Measurements from ENCODE around the gene UBE2Q1. TPM values are rescaled to one million over a fixed set of nuclear protein-coding genes. Genes with fewer than 3 reads are reported as not detected.

Gene UBE2Q1
- total and polyA plus RNA-seq, 2 of the 8 experiments (the other 6 are each of a cell fraction or from before 2014, with no cell fraction given): 13.2 to 95.8 TPM

DNA sequence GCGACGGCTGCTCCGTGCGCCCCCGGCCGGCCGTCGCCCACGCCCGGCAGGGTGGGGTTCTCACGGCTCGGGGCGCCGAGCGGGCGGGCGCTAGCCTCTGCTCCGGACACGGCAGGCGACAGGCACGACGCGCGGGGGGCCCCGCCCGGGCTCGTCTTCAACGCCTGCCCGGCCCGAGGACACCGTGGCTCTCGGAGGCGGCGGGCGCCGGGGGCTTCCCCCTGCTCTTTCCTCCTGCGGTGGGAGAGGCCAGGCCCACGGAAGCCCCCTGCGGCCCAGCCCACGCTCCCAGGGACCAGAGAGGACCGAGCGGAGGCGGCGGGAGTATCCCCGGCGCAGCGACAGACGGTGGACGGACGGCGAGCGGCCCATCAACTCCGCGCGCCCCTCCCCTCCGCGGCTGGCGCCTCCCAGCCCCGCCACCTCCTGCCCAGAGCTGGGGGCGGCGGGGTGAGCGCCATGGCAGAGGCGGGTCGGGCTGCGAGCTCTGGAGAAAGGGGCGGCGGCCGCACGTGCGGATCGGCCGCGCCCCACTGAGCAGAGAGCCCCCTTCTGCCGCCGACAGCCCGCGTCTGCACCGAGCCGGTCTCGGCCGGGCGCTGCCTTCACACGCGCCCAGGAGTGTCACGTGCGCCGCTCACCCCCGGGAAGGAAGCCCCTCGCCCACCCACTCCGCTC is 56.3 kb downstream of the UBE2Q1 start, which contains the start of the genes SHE and TDRD10 (continued):
- TF ChIP-seq KDM5A (IDR thresholded peaks at IDR 0.05; ENCODE audit: low read length) (no peak), FOSL1 (IDR thresholded peaks at IDR 0.05; ENCODE audit: insufficient read depth, low read depth, low read length) (no peak), SIN3A (conservative IDR thresholded peaks at IDR 0.05 in 1 of 2, IDR thresholded peaks at IDR 0.05 in 1 of 2; ENCODE audit: low read depth in 1 of 2, low read length in 2 of 2) (no peak), NRF1 (IDR thresholded peaks at IDR 0.05; ENCODE audit: low read depth, low read length) (no peak), POLR2AphosphoS5 (IDR thresholded peaks at IDR 0.05; ENCODE audit: low read depth, low read length) (no peak), ZNF274 (IDR thresholded peaks at IDR 0.05; ENCODE audit: borderline replicate concordance, extremely low read depth, low read length) (no peak), ATF2 (IDR thresholded peaks at IDR 0.05; ENCODE audit: low read length) (no peak), SIX5 (IDR thresholded peaks at IDR 0.05; ENCODE audit: low read depth, low read length) (no peak), YY1 (IDR thresholded peaks at IDR 0.05; ENCODE audit: low read depth, low read length) (0 out of 2 replicates have a peak, but pooled peaks have one; percentile 27), CREB1 (IDR thresholded peaks at IDR 0.05) (no peak), GABPA (IDR thresholded peaks at IDR 0.05; ENCODE audit: borderline replicate concordance, insufficient read depth, low read length) (no peak), EZH2 (IDR thresholded peaks at IDR 0.05; ENCODE audit: low read depth, low read length, severe bottlenecking) (peak; percentile 47), POLR2A (IDR thresholded peaks at IDR 0.05; ENCODE audit: control extremely low read depth in 1 of 2, low read depth in 2 of 2, low read length in 2 of 2) (no peak), JUN (IDR thresholded peaks at IDR 0.05; ENCODE audit: low read depth, low read length) (peak; percentile 38; the same call in 1 of the 2 replicates), MAX (IDR thresholded peaks at IDR 0.05) (no peak), BCL11A (IDR thresholded peaks at IDR 0.05; ENCODE audit: low read depth in 2 of 2, low read length in 2 of 2) (no peak), BRCA1 (IDR thresholded peaks at IDR 0.05; ENCODE audit: low read depth, low read length) (no peak), PHF8 (conservative IDR thresholded peaks at IDR 0.05; ENCODE audit: low read depth, low read length) (no peak), CEBPB (IDR thresholded peaks at IDR 0.05; ENCODE audit: low read depth, low read length) (no peak), TAF7 (optimal IDR thresholded peaks at IDR 0.05; ENCODE audit: borderline replicate concordance, low read depth, low read length) (peak; percentile 52)
- TF ChIP-seq, protein P1, sequence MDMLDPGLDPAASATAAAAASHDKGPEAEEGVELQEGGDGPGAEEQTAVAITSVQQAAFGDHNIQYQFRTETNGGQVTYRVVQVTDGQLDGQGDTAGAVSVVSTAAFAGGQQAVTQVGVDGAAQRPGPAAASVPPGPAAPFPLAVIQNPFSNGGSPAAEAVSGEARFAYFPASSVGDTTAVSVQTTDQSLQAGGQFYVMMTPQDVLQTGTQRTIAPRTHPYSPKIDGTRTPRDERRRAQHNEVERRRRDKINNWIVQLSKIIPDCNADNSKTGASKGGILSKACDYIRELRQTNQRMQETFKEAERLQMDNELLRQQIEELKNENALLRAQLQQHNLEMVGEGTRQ (IDR thresholded peaks at IDR 0.05; ENCODE audit: low read length): peak; percentile 62

All from H1 (cell line).